SJCRH30 (cell line): ENCODE data around the gene PPIL6. TPM values are rescaled to one million over a fixed set of nuclear protein-coding genes. Genes with fewer than 3 reads are reported as not detected.

Experiments used
- DNase-seq, 2 experiments: peaks; one replicate each; pipeline ENCODE4 v3.0.0-alpha.2; 2015 to 2020
- H3K27ac ChIP-seq: fragments of 250-450 bp; sonication (Bioruptor Pico); 2 replicates; pipeline ENCODE4 v1.5.1; 2020; ENCODE audit warnings: mild to moderate bottlenecking, moderate library complexity
- H3K27me3 ChIP-seq: fragments of 250-450 bp; sonication (Bioruptor Pico); 2 replicates; pipeline ENCODE4 v1.5.1; 2020; ENCODE audit warnings: mild to moderate bottlenecking, moderate library complexity
- H3K36me3 ChIP-seq: fragments of 250-450 bp; sonication (Bioruptor Pico); 2 replicates; pipeline ENCODE4 v1.5.1; 2020; ENCODE audit warnings: mild to moderate bottlenecking, moderate library complexity
- H3K4me1 ChIP-seq: fragments of 250-450 bp; sonication (Bioruptor Pico); 2 replicates; pipeline ENCODE4 v1.5.1; 2020; ENCODE audit warnings: mild to moderate bottlenecking, moderate library complexity
- H3K4me3 ChIP-seq: fragments of 250-450 bp; sonication (Bioruptor Pico); 2 replicates; pipeline ENCODE4 v1.5.1; 2020; ENCODE audit warnings: mild to moderate bottlenecking, moderate library complexity
- H3K9me3 ChIP-seq: fragments of 250-450 bp; sonication (Bioruptor Pico); replicated peaks from 2 replicates; pipeline ENCODE4 v1.5.1; 2020; ENCODE audit warnings: mild to moderate bottlenecking, moderate library complexity
- total RNA-seq: library from RNA; depleted of rRNA; stranded (reverse); fragments of >200 nt; shearing (Covaris generic); gene quantifications from 2 replicates; pipeline ENCODE4 v1.2.3, GENCODE V29; 2014; rRNA removed

The PPIL6 gene
- total RNA-seq, 1 experiment from 2014 or later = 0.28 TPM

DNA sequence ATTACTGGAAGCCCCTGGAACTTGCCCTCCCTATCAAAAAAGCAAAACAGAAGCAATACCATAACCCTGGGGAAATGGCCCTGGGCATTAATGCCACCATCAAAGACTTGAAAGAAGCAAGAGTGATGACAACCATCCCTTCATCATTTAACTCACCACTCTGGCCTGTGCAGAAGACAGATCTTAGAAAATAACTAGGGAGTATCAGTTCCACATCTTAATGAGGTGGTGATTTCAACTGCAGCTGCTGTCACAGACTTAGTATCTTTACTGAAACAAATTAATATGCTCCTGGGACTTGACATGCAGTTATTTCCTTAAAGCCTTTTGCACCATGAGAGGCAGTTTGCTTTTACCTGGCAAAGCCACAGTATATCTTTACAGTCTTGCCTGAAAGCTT is 82.2 kb downstream of the PPIL6 start:
- DNase-seq = no peak
- Histone ChIP-seq H3K9me3 (peaks cover 3% of the 10 kb centered on the region; the same call in 1 of the 2 replicates), H3K4me1 (no peaks in the 10 kb centered on the region), H3K4me3 (no peak overlapping the region), H3K36me3 (peaks cover 42% of the 10 kb centered on the region), H3K27me3 (no peaks in the 10 kb centered on the region), H3K27ac (no peak overlapping the region)

DNA sequence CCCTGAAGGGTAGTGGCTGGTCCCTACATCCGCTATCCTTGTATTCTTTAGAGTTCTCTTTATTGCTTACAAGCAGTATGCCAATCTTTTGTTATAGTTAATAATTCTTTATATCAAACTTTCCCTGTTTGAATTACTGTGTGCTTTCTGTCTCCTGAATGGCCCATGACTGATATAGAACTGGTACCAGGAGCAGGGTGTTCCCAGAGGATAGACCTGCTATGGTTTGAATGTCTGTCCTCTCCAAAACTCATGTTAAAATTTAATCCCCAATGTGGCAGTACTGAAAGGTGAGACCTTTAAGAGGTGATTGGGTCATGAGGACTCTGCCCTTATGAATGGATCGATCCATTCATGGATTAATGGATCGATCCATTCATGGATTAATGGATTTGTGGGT is 84.2 kb downstream of the PPIL6 start:
- Histone ChIP-seq H3K27ac (no peak overlapping the region), H3K4me1 (no peaks in the 10 kb centered on the region), H3K27me3 (no peaks in the 10 kb centered on the region), H3K9me3 (peaks cover 2% of the 10 kb centered on the region; the same call in 1 of the 2 replicates), H3K36me3 (peaks cover 24% of the 10 kb centered on the region), H3K4me3 (no peak overlapping the region)
- DNase-seq = no peak

DNA sequence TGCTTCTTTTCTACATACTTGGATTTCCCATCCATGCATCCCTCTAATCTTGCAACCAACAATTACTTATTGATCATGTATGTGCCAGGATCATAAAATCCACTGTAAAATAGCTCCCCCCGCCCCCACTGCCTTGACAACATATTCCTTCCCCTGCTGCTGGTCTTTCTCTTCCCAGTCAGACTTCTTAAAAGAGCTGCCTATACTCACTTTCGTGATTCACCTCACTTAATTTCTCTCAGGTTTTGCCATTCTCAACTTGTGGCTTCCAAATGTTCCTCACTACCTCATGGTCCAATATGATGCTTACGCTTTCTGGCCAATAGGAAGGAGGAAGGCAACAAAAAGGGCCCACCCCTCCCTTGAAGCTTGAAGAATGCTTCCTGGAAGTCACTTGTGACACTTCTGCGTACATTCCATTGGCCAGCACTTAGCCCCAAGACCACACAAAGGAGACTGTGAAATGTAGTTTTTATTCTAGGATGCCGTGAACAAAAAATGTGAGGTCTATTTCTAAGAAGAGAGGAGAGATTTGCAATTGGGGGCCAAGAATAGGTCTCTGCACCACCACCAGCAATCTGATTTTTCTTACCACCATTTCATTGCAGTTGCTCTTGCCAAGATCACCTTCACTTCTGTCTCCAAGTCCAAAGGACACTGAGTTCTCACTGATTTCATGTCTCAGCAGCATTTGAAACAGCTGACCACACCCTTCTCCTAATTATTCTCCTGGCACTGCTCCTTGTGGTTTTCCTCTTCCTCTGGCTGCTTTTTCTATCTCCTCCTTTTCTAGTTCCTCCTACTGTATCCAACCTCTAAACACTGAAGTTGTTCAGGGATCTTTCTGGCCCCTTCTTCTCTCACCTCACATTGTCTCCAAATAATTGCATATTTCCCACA is 88.9 kb downstream of the PPIL6 start:
- Histone ChIP-seq H3K27ac (no peak overlapping the region), H3K27me3 (no peaks in the 10 kb centered on the region), H3K36me3 (peaks cover 10% of the 10 kb centered on the region), H3K4me3 (no peak overlapping the region), H3K9me3 (no peaks in the 10 kb centered on the region), H3K4me1 (no peaks in the 10 kb centered on the region)
- DNase-seq = no peak

DNA sequence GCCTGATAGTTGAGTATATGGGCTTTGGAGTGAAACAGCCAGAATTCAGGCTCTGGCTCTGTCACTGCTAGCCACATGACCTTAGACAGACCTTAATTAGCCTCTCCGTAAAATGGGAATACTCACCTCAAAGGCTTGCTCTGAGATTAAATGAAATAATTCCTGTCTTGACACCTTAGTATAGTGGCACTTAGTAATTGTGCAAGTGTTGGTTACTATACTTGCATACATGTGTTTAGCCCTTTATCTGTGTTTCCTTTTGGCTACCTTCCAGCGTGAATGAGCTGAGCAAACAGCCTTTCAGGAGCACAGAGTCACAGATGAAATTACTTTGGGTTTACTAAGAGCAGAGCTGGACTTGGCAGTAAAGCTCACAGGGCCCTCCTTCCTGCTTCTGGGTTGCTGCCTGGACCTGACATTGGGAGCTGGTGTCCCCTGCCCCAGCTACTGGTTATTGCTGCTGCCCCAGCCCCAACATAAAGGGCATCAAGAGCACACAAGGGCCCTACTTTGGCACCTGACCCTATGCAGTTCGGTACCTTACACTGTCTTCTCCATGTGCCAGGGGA is 90.9 kb downstream of the PPIL6 start:
- H3K36me3 ChIP-seq = no peaks in the 10 kb centered on the region
- H3K27me3 ChIP-seq = no peaks in the 10 kb centered on the region
- H3K27ac ChIP-seq = no peak overlapping the region
- no peaks in the 10 kb centered on the region for H3K9me3 ChIP-seq
- H3K4me1 ChIP-seq = no peaks in the 10 kb centered on the region
- DNase-seq = no peak
- no peak overlapping the region for H3K4me3 ChIP-seq

DNA sequence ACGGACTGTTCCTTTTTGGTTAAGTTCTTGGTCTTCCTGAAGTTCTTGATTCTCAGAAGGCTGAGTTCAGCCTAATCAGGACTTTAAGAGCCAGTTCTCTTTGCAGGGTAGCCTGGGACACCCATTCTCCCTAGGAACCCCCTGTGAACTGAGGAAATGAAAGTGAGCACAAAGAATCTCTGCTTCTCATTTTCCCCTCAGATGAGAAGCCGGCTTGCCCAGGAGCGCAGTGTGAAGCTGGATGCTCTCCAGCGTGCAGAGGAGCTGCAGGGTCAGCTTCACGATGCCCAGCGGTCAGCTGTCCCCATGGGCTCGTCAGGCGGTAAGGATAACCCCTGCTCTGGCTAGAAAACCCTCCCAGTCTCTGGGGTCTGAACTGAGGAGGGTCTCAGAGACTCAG is 92.2 kb downstream of the PPIL6 start:
- DNase-seq = no peak

DNA sequence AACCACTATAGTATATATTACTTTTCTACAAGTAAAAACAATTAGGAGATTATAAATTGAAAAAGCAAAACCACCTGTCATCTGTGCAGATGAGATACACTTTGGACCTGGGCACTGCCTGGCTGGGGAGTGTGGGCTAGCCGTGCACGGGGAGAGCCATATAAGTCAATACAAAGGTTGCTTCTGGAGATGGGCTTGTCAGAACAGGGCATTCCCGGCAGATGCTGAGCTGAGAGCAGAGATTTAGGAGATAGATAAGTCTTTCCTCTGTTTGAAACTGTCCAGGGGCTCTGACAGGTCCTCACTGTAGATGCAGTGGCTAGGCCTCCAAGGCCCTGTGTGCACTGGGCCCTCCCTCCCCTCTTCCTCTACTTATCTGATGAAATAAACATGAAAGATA is 92.6 kb downstream of the PPIL6 start:
- Histone ChIP-seq H3K36me3 (no peaks in the 10 kb centered on the region), H3K9me3 (no peaks in the 10 kb centered on the region), H3K4me3 (no peak overlapping the region), H3K4me1 (no peaks in the 10 kb centered on the region), H3K27ac (no peak overlapping the region), H3K27me3 (no peaks in the 10 kb centered on the region)
- no peak for DNase-seq

More for the DNA sequence above, 92.2 kb downstream of the PPIL6 start:
- H3K27ac ChIP-seq = no peak overlapping the region
- no peaks in the 10 kb centered on the region for H3K9me3 ChIP-seq
- no peaks in the 10 kb centered on the region for H3K4me1 ChIP-seq
- H3K4me3 ChIP-seq = no peak overlapping the region
- no peaks in the 10 kb centered on the region for H3K36me3 ChIP-seq
- H3K27me3 ChIP-seq = no peaks in the 10 kb centered on the region

DNA sequence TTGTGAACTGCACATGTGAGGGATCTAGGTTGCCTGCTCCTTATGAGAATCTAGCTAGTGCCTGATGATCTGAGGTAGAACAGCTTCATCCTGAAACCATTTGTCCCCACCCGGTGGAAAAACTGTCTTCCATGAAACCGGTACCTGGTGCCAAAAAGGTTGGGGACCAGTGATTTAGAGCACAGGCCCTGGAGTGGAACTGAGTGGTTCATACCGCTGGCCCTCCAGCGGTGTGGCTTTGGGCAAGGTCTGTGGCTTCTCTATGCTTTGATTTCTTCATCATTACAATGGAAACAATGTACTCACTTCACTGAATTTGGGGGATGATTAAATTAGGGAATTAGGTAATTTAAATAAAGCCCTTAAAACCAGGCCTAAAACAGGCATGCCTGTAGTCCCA is 94.4 kb downstream of the PPIL6 start:
- no peaks in the 10 kb centered on the region for H3K27me3 ChIP-seq
- H3K27ac ChIP-seq = no peak overlapping the region
- no peaks in the 10 kb centered on the region for H3K4me1 ChIP-seq
- no peak overlapping the region for H3K4me3 ChIP-seq
- H3K9me3 ChIP-seq = no peaks in the 10 kb centered on the region
- DNase-seq = no peak
- H3K36me3 ChIP-seq = no peaks in the 10 kb centered on the region

DNA sequence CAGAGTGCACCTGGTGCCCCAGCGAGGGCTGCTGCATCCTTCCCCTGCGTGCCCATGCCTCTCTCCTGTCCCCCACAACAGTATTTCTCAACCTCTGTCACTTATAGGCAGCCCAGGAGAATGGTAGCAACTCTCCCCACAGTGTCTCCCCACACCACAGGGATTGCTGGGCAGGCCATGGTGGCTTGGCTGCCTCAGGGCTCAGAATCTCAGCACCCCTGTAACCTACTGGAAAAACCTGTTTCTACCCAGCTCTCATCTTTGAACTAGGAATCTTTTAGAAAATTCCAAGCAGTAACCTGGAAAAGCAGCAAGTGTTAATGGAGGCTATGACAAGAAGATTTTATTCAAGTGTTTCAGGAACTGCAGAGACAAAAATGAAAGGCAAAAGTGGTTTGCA is 96.2 kb downstream of the PPIL6 start:
- no peak overlapping the region for H3K4me3 ChIP-seq
- H3K9me3 ChIP-seq = no peaks in the 10 kb centered on the region
- H3K27ac ChIP-seq = no peak overlapping the region
- no peaks in the 10 kb centered on the region for H3K36me3 ChIP-seq
- no peaks in the 10 kb centered on the region for H3K4me1 ChIP-seq
- DNase-seq = no peak
- H3K27me3 ChIP-seq = no peaks in the 10 kb centered on the region

DNA sequence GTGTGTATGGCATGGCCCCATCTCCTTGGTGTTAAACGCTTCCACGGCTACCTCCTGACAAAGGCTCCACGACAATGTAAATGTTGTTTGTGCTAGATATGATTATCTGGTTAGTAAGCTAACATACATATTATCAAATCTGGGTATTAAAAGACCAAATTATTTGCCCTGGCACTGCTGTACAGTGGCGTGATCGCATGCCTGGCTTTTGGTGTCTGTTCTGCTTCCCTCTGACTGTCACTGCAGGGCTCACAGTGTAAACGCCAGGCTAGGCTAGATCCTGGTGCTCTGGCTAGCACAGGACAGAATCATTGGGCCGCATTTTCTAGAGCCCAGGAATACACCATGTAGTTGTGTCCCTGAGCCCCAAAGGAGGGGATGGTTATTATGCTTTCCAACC is 96.9 kb downstream of the PPIL6 start:
- H3K27ac ChIP-seq = no peak overlapping the region
- H3K4me1 ChIP-seq = no peaks in the 10 kb centered on the region
- H3K27me3 ChIP-seq = no peaks in the 10 kb centered on the region
- no peaks in the 10 kb centered on the region for H3K9me3 ChIP-seq
- no peaks in the 10 kb centered on the region for H3K36me3 ChIP-seq
- H3K4me3 ChIP-seq = no peak overlapping the region
- no peak for DNase-seq

DNA sequence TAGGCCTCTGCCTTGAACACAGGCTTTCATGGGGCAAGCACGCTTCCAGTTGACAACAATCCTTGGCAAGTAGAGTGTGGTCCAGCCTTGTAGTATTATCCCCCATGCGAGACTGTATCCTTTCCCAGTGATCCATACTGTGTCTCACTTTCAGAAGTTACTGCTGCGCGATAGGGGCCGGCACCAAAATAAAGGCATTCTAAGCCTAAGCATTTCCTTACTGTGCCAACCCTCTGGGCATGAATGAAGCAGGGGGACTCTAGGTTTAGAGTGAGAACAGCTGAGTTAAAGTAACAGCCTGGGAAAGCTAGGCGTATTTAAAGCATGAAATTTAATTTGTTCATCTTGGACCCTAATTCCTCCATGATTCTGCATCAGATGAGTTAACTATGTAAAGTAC is 97.5 kb downstream of the PPIL6 start:
- DNase-seq = no peak
- no peaks in the 10 kb centered on the region for H3K4me1 ChIP-seq
- H3K27me3 ChIP-seq = no peaks in the 10 kb centered on the region
- H3K9me3 ChIP-seq = no peaks in the 10 kb centered on the region
- H3K36me3 ChIP-seq = no peaks in the 10 kb centered on the region
- H3K27ac ChIP-seq = no peak overlapping the region
- H3K4me3 ChIP-seq = no peak overlapping the region

DNA sequence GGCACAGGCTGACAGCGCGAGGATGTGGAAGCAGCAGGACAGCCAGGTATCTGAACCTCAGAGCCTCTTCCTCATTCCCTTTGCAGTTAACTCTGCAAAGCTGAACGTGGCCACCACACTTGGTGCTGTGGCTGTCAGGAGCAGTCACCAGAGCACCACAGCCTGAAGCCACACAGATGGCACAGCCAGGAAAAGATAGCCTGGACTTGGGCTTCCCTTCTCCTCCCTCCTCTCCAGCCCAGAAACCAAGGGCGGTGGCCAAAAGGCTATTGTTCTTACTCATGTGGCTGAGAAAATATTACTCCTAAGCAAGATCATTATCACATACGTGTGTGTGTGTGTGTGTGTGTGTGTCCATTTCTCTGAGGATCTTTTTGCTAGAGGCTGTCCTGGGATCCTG is 97.9 kb downstream of the PPIL6 start:
- Histone ChIP-seq H3K9me3 (no peaks in the 10 kb centered on the region), H3K4me1 (no peaks in the 10 kb centered on the region), H3K27ac (no peak overlapping the region), H3K4me3 (no peak overlapping the region), H3K36me3 (no peaks in the 10 kb centered on the region), H3K27me3 (no peaks in the 10 kb centered on the region)
- DNase-seq = no peak

DNA sequence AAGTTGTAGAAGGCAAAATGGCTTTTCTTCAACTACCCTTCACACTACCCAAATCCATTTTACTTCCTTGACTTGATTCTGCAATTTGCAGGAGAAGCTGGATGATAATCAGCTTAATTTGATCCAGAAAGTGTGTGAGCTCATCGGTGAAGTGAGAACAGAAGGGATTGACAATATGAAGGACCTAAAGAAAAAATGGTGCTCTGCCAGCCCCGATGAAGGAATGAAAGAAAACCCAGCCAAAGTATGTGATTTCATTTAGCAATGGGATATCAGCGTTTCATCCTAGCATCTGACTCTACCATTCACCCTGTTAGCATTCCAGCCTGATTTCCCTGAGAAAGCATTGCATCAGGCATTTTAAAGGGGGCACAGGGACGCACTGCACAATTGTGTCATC is 99.6 kb downstream of the PPIL6 start:
- Histone ChIP-seq H3K9me3 (no peaks in the 10 kb centered on the region), H3K36me3 (no peaks in the 10 kb centered on the region), H3K27me3 (no peaks in the 10 kb centered on the region), H3K4me3 (no peak overlapping the region), H3K27ac (no peak overlapping the region), H3K4me1 (no peaks in the 10 kb centered on the region)
- DNase-seq = no peak

Other genes starting within 250 kb of the PPIL6 start
- gene CD164, start 58.2 kb downstream of the PPIL6 start, total RNA-seq = 166 and 181 TPM in 2 replicates
- 7.6 and 8.2 TPM in 2 replicates for gene SMPD2, start 96 bp upstream of the PPIL6 start, total RNA-seq
- 23.0 and 27.2 TPM in 2 replicates for gene MICAL1, start 15.1 kb upstream of the PPIL6 start, total RNA-seq
- 15.4 and 17.5 TPM in 2 replicates for gene ZBTB24, start 42.6 kb upstream of the PPIL6 start, total RNA-seq